HK-2 (cell line): Measurements from ENCODE around the gene MRPL21.

Experiments
- DNase-seq: peaks from one replicate; pipeline ENCODE4 v3.0.0-alpha.2; 2018; ENCODE audit not compliant: unreplicated experiment

MRPL21 gene

GRCh38 chr11:68935066-68935465, 31.4 kb upstream of the MRPL21 start:
- DNase-seq, result no peak

GRCh38 chr11:68934666-68935065, 31.0 kb upstream of the MRPL21 start:
- no peak for DNase-seq

DNA sequence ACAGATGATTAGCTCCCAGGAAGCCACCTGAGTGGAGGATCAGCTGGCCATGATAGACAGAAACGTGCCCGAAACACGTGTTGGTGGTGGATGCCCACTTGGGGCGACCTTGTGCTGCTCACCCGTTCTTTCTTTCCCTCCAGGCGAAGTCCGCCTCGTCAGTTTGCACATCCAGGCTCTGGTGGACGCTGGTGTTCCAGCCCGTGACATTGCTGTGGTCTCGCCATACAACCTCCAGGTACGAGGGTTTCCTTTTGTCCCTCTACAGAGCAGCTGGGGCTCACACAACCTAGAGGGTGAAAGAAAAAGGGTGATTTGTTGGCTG, 30.7 kb upstream of the MRPL21 start:
- DNase-seq, result no peak

DNA sequence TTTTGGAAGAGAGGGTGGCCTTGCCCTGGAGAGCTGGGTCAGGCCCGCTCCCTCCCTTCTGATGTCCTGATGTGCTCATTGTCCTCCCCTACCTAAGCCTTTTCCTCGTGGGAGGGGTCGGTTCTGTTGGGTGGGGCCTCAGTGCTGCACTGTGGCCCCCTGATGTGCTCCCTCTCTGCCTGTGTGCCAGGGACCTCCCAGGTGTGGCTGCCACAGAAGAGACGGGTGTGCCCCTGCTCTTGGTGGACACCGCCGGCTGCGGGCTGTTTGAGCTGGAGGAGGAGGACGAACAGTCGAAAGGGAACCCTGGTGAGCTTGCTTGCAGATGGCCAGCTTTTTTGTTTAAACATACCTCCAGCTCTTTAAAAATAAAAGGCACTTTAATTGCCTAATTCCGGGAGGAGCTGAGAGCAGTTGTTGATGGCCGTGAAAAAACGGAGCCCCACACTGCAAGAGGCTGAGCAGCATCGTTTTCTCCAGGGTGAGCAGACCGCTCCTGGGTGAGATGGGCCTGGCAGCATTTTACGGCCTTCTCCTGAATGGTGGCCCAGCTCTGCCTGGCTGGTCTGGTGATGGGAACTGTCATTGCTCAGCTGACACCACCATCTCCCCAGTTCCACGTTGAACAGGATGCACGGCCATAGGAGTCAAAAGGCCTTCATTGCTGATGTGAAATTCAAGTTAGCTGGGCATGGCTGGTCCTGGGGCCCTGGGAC, 30.1 kb upstream of the MRPL21 start:
- DNase-seq, result no peak

DNA sequence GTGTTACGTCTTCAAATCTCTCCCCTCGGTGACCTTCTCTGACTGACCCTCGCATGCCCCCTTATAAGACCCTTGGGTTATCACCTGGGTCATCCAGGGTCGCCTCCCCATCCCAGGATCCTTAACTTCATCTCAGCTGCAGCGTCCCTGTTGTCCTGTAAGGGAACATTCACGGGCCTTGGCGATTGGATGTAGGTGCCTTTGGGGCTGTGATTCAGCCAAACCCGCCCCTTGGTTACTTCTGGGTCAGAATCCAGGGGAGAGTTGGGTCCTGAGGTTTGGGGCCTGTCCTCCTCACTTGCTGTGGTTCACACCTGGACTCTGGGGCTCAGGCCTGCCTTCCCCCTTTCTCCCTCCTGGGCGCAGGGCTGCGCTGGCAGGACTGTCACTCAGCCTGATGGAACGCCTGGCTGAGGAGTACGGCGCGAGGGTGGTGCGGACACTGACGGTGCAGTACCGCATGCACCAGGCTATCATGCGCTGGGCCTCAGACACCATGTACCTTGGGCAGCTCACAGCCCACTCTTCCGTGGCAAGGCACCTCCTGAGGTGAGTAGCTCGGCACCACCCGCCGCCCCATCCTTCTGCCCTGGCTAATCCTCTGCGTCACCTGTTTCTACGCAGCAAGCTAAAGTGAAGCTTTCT, 29.4 kb upstream of the MRPL21 start:
- no peak for DNase-seq

- no peak for DNase-seq
Measured at GRCh38 chr11:68932358-68932757, 28.7 kb upstream of the MRPL21 start.

DNA sequence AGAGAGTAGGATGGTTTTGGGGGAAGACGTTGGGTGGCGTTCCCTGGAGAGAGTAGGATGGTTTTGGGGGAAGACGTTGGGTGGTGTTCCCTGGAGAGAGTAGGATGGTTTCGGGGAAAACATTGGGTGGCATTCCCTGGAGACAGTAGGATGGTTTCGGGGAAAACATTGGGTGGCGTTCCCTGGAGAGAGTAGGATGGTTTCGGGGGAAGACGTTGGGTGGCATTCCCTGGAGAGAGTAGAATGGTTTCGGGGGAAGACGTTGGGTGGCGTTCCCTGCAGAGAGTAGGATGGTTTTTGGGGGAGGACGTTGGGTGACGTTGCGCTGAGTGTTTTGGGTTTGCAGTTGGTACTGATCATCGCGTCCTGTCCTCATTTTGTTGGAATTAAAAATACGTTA, 28.3 kb upstream of the MRPL21 start:
- DNase-seq, result no peak

- no peak for DNase-seq
Measured at GRCh38 chr11:68930991-68931855, 27.6 kb upstream of the MRPL21 start.

- DNase-seq, result no peak
Measured at GRCh38 chr11:68929706-68930570, 26.3 kb upstream of the MRPL21 start.

DNA sequence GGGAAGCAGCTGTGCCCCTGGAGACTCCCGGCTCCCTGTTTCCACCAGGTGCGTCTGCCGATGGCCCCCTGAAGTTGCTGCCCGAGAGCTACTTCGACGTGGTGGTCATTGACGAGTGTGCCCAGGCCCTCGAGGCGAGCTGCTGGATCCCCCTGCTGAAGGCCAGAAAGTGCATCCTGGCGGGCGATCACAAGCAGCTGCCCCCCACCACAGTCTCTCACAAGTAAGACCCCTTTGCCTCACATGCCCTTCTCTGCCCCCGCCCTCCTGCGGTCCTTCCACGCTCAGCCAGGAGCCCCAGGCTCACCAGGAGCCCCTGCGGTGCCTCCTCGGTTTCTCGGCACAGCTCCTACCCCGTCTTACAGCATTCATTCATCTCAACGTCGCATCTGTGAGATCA, 25.5 kb upstream of the MRPL21 start:
- DNase-seq, result no peak

DNA sequence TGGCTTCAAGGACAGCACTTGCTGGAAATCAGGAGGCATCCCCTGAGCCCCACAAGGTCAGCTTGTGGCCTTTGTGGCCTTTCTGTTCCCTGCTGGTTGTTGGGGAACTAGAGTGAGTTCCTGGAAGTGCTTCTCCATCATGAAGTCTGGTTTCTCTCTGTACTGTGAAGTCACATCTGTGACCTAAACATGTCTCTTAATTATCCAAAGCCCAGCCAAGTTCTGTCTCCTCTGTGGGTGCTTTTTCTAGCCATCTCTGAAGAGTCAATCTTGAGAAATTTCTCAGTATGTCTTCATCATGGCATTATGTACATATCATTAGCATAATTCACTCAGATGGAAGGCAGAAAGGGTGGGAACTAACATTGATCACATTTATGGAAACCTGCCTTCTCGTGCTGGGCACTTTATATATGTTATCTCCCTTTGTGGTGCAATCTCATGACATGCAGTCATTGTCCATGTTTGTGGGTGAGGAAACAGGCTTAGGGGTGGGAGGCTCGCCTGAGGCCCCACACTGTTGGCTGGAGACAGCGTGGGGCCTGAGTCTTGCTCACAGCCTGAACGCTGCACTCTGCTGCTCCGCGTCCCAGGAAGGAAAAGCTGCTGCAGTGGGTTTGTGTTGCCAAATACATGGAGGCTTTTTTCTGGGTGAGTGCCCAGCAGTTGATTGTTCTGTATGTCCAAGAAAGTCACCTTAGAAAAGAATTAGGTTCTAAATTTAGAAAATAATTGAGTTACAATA, 24.7 kb upstream of the MRPL21 start:
- no peak for DNase-seq

DNA sequence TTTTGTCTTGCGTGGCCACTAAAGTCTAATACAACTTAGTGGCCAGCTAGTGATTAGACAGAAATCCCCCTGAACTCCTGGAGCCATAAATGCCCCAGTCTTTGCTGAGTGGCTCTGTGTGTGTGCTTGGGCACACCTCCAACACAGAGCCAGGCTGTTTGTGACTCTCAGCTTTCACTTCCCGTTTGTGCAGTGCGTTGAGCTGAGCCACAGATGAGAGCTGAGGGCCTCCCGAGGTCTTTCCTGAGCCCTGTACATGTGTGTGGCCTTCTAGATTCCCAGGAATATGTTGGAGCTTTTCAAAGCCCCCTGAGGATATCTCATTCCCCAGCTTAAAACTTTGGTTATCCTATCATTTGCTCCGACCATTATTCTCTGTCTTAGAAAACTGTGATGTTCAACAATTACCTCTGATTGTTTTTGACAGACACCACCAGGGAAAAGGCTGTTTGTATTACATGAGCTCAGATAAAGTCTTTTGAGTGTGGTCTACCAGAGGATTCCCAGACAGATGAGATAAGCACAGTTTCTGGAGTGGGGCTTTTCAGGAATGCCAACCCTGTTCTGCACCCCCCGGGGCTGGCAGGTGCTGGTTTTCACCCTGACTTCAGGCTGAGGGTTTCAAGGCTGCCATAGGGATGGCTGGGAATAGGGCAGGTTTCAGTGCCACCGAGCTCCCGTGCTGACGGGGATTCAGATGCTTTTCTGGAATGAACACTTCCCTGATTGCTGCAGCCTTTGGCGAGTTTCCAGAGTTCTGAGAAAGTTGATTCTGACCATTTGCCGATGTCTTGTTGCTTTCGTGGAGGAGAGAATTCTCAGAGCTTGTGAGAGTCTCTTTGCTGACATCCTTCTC, 23.9 kb upstream of the MRPL21 start:
- no peak for DNase-seq

- DNase-seq, result no peak
Measured at GRCh38 chr11:68925611-68926010, 22.0 kb upstream of the MRPL21 start.

GRCh38 chr11:68924073-68924925, 20.7 kb upstream of the MRPL21 start:
- DNase-seq, result no peak

DNA sequence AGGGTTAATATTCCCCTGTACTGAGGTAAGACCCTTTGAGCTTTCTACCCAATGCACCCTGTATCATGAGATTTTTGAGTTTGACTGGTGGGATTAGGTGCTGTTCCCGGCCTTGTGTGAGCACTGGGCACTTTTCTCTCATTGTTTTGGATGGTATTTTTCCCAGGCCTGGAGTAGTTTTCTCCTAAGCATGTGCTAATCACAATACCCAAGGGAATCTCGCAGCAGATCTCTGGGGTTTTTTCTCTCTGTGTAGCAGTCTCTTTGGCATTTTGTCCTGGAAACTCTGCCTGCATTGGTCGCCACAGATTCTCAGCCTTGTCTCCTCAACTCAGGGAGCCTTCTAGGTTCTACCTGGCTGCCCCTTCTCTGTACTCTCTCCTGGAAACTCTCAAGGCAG, 20.0 kb upstream of the MRPL21 start:
- no peak for DNase-seq

DNA sequence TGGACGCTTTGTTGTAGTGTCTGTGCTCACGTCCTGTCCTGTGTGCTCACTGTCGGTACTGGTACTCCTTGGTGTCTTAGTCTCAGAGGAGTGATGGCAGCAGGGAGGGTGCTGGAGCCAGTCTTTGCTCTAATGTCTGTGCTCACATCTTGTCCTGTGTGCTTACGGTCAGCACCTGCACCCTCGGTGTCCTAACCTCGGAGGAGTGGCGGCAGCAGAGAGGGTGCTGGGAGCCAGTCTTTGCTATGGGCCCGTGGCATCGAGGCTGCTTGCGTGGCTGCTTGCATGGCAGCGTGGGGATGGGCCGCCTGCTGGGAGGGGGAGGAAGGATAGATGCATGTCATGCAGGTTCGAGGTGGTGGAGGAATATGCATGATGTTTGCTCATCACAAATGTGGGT, 12.8 kb upstream of the MRPL21 start:
- DNase-seq, result no peak

- no peak for DNase-seq
Measured at GRCh38 chr11:68914761-68915160, 11.1 kb upstream of the MRPL21 start.

DNA sequence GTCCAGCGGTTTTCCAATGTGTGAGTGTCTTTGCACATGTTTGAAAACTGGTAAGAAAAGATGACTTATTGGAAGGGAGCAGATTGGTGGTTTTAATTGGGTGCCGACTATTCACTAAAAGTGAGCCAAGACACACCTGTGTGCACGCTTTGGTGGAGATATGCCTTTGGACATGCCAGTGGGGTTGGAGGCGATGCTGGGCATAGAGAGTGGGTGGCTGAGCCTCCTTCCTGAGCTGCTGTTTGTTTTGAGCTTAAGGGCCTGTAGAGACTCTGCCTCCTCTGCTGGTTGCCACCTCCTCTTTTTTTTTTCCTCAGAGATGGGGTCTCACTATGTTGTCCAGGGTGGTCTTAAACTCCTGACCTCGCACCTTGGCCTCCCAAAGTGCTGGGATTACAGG, 9.6 kb upstream of the MRPL21 start:
- DNase-seq, result no peak

DNA sequence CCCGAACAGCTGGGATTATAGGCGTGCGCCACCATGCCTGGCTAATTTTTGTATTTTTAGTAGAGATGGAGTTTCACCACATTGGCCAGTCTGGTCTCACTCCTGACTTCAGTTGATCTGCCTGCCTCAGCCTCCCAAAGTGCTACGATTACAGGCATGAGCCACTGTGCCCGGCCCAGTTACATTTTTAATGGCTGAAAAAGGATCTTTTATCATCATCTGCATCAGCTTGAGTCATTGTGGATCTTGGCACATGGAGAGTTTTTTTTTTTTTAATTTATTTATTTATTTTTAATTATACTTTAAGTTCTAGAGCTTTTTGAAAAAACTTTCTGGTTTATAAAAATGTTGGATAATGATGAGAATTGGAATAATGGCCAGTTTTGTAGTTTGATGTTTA, 8.6 kb upstream of the MRPL21 start:
- no peak for DNase-seq
